ENCODE data around the gene NBEAL2. TPM values are rescaled to one million over a fixed set of nuclear protein-coding genes. Genes with fewer than 3 reads are reported as not detected.

NBEAL2 gene
- total and polyA plus RNA-seq, 2 of the 8 experiments (the other 6 are each of a cell fraction or from before 2014, with no cell fraction given), result 27.3 to 46.9 TPM

DNA sequence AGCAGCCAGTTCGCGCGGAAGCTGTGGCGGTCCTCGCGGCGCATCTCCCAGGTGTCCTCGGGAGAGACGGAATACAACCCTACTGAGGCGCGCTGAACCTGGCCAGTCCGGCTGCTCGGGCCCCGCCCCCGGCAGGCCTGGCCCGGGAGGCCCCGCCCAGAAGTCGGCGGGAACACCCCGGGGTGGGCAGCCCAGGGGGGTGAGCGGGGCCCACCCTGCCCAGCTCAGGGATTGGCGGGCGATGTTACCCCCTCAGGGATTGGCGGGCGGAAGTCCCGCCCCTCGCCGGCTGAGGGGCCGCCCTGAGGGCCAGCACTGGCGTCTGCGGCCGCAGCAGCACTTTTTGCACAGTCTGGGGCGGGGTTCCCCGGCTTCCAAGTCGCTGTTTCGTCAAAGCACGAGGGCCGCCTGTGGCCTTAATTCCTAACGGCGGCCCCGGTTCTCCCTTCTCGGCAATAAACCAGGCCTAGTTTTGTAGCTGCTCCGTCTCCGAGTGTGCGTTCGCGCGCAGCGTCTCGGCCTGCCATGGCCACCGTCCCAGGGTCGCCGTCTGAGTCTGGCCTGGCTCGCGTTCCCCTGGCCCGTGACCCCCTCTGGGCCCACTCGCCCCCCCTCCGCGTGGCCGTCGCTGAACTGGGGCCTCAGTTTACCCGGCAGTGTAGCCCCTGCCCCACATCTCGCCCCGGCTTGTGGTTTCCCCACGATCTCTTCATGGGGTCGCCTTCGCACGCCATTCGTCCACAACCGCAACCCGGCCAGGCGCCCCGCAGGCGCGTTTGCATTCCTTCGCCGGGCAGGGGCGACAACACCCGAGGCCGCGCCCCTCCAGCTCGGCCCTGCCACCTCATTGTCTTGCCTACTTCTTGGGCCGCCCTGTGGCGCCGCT, 30.0 kb downstream of the NBEAL2 start (continued):
- TF ChIP-seq POLR2AphosphoS5 (IDR thresholded peaks at IDR 0.05; ENCODE audit: low read depth, low read length) (peak; percentile 64), RFX5 (IDR thresholded peaks at IDR 0.05; ENCODE audit: borderline replicate concordance, low read depth, low read length) (no peak), NRF1 (IDR thresholded peaks at IDR 0.05; ENCODE audit: low read depth, low read length) (no peak), POLR2A (IDR thresholded peaks at IDR 0.05; ENCODE audit: control extremely low read depth in 1 of 2, low read depth in 2 of 2, low read length in 2 of 2) (peak in 1 of 2 experiments; percentile 71; a peak in 2 of 3 replicates), SP1 (IDR thresholded peaks at IDR 0.05; ENCODE audit: low read depth, low read length) (no peak), BACH1 (IDR thresholded peaks at IDR 0.05; ENCODE audit: low read length) (no peak), RNF2 (IDR thresholded peaks at IDR 0.05; ENCODE audit: borderline replicate concordance, low read depth, low read length, missing control alignments, poor library complexity, severe bottlenecking) (no peak), ZNF274 (IDR thresholded peaks at IDR 0.05; ENCODE audit: borderline replicate concordance, extremely low read depth, low read length) (no peak), CEBPB (IDR thresholded peaks at IDR 0.05; ENCODE audit: low read depth, low read length) (no peak), RAD21 (IDR thresholded peaks at IDR 0.05 in 1 of 2, conservative IDR thresholded peaks at IDR 0.05 in 1 of 2; ENCODE audit: low read depth in 2 of 2, low read length in 2 of 2) (no peak), TCF12 (IDR thresholded peaks at IDR 0.05; ENCODE audit: low read depth, low read length) (no peak), CHD1 (IDR thresholded peaks at IDR 0.05; ENCODE audit: low read depth, low read length) (no peak), KDM5A (IDR thresholded peaks at IDR 0.05; ENCODE audit: low read length) (no peak), CTBP2 (IDR thresholded peaks at IDR 0.05; ENCODE audit: borderline replicate concordance, insufficient read depth, insufficient read length, low read length) (no peak)
